ENCODE results near the gene ADH1A.
A peak's percentile ranks its signal among the peaks of the same experiment; 100 is the strongest.
"Not testable (repeated sequence)": the region's sequence is repeated elsewhere in the genome, so short reads cannot be mapped to it uniquely, and the experiment has no call there.

The ADH1A gene

DNA sequence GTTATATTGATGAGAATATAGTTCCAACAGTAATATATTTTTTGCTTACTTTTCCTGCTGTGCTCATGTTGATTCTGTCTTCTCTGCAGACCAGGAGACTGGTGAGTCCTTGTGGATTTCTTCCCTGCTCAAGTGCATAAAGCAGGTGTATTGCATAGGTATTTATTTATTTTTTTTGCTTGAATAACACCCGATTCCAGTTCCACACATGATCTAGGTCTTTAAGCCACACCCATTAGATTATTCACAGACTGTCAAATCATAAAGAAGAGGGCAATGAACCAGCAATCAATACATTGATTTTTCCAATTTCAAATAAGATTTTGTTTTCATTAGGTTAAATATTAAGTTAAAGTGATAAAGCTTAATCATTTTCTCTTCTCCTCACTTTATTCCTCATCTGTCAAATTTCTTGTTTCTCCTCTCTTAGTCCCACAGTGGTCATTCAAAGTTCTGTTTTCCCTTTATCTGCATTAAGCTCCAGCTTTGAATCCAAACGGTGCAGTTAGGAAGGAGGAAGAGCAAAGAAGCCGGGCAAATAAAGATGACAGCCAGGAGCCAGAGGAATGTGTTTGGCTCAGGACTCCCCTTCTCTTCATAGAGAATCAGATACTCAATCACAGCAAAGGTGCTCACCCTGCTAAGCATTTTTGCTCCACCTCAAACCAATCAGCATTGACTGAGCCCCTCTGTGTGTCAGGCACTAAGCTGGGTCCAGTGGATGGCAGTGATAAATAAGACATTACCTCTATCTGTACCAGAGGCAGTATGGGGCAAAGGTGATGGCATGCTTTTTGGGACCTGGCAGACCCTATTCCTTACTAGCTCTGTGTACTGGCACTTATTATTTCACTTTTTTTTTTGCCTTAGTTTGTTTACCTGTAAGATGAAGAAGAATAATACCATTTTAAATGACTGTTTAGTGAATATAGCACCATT, at the start of gene ADH1A:
Gene ADH1A, minus strand, starts transcription at position 138 of the 939 bp plus-strand sequence. Its CDS starts 71 bp downstream, at position 67.
- no peak for DNase-seq

- DNase-seq = no peak
These were observed 48.4 kb upstream of the ADH1A start for GRCh38 chr4:99339172-99339571.

GRCh38 chr4:99336553-99336952, 45.8 kb upstream of the ADH1A start:
- no peak for DNase-seq

DNA sequence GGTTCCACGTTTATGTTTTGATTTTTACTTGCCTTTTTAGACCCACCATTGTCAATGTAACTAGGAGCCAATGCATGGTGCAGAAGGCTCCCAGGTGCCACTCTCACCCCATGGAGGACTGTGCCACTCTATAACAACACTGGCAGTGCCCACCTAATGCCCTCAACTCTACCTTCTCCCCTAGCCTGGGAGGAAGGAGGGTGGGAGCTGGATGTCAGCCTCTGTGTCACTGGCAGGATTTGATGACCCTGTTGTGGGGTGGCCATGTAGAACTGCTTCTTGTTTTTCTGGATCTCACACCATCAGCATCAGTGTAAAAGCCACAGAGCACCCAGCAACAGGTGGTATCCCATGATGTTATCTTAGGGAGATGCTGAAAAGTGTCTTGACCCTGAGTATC, 44.1 kb upstream of the ADH1A start:
- no peak for DNase-seq

DNA sequence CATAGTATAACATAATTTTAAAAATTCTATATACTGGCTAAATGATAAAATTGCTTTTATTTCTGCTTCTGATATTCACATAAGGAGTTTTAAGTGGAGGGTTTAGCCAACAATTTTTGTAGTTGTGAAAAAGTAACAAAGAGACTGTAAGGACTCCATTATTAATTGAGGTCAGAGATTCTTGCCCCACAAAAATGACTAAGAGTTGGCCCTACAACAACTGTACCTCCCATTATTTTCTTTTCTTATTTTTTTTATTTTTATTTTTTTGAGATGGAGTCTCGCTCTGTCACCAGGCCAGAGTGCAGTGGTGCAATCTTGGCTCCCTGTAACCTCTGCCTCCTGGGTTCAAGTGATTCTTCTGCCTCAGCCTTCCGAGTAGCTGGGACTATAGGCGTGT, 39.9 kb upstream of the ADH1A start:
- DNase-seq = no peak

GRCh38 chr4:99329876-99330275, 39.1 kb upstream of the ADH1A start:
- DNase-seq = no peak

GRCh38 chr4:99324979-99325378, 34.2 kb upstream of the ADH1A start:
- DNase-seq = peak in 1 of 2 donors; percentile 20

DNA sequence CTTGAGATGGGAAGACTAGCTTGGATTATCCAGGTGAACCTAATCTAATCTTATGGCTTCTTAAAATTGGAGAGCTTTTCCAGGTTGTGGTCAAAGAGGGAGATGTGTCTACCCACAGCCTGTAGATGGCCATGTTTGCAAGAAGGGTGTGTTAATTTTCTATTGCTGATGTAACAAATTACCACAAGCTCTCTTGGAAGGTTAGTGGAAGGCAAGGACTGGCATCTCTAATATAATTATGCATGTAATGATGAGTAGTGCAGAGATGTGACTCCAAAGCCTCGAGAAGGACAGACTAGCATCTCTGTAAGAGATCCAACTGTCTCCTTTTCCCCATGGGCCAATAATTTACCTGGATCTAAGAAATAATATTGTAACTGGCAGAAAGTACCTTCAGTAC, 33.6 kb upstream of the ADH1A start:
- DNase-seq = no peak

DNA sequence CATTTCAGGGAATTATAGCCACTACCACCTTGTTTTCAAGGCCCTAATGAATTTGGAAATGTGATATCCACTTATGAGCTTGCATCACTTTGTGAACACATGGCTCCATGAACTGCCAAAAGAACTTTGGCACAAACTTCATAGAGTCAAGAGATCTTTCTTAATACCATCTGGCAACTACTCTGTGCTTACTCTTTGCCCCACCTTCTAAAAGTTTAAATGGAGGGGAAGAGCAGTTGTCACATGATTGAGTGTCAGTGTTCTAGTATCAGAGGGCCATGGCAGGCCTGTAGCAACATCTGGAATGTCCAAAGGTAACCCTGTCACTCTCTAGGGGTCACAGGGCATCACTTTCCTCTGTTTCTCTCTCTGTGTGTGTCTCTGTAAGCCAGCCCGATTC, 33.0 kb upstream of the ADH1A start:
- no peak for DNase-seq

DNA sequence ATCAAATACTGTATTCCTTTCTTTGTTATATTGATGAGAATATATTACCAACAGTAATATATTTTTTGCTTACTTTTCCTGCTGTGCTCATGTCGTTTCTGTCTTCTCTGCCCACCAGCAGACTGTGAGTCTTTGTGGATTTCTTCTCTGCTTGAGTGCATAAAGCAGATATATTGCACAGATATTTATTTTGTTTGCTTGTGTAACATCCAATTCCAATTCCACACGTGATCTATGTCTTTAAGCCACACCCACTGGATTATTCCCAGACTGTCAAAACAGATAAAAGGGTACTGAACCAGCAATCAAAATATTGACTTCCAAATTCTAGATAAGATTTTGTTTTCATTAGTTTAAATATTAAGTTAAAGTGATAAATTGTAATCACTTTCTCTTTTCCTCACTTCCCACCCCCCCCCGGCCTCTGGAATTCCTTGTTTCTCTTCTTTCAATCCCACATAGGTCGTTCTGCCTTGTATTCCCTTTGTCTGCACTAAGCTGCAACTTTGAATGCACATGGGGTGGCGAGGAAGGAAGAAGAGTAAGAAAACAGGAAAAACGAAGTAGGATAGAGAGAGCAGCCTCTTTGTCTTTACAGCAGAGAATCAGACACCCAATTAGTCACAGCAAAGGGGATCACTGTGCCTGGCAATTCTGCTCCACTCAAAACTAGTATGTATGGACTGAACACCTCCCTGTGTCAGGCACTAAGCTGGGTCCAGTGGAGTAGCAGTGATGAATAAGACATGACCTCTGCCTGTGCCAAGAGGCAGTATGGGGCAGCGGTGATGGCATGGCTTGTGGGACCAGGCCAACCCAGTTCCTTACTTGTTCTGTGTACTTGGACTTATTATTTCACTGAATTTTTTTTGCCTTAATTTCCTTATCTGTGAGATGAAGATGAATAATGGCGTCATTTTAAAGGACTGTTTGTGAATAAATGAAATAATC, 30.7 kb upstream of the ADH1A start, which contains the start of gene ADH1B:
Gene ADH1B, minus strand, starts transcription at position 161 of the 951 bp plus-strand sequence. Its CDS starts 70 bp downstream, at position 91.
- DNase-seq = no peak

DNA sequence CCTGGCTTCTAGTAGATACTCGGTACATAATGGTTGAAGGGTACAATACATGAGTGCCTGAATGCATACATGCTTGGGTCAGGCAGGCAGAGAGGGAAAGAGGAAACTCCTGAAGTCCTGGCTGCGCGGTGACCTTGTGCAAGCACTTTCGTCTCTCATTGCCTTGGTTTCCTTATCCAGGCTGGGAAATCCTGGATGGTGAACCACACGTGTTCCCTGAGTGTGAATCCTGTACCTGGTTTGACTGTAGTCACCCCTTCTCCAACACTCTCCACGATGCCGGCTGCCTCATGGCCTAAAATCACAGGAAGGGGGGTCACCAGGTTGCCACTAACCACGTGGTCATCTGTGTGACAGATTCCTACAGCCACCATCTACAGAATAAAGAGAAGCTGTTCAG, 27.0 kb upstream of the ADH1A start:
- DNase-seq = not testable (repeated sequence)

GRCh38 chr4:99317354-99317753, 26.6 kb upstream of the ADH1A start:
- DNase-seq = no peak

DNA sequence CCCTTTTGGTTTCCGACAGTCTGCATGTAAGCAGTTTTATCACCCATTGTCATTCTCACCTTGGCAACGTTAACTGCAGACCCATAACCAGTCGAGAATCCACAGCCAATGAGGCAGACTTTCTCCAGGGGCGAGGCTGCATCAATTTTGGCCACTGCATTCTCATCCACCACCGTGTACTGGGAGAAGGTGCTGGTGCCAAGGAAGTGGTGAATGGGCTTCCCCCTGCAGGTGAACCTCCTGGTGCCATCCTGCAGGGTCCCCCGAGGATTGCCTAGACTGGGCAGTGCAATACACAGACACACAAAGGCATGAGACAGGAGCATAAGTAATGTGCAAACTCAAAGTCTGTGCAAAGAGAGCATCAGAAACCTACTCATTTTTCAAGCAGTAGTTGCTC, 25.1 kb upstream of the ADH1A start:
- no peak for DNase-seq

DNA sequence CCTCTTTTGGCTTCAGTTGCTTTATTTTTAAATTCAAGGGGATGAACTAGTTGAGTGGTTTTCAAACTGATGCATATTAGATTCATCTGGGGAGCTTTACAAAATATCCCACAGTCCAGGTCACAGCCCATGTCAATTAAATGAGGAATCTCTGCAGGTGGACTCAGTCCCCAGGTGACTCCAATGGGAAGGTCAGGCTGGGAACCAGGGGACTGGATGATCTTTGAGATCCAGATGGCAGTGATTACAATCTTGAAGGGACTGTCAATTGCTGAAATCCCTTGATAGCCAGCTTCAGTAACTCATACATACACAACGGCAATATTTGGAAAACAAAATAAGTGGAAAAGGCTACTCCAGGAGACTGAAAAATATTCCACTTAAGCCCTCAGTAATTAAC, 23.4 kb upstream of the ADH1A start:
- DNase-seq = no peak

- DNase-seq = no peak
These were observed 19.6 kb upstream of the ADH1A start for GRCh38 chr4:99310389-99310788.

DNA sequence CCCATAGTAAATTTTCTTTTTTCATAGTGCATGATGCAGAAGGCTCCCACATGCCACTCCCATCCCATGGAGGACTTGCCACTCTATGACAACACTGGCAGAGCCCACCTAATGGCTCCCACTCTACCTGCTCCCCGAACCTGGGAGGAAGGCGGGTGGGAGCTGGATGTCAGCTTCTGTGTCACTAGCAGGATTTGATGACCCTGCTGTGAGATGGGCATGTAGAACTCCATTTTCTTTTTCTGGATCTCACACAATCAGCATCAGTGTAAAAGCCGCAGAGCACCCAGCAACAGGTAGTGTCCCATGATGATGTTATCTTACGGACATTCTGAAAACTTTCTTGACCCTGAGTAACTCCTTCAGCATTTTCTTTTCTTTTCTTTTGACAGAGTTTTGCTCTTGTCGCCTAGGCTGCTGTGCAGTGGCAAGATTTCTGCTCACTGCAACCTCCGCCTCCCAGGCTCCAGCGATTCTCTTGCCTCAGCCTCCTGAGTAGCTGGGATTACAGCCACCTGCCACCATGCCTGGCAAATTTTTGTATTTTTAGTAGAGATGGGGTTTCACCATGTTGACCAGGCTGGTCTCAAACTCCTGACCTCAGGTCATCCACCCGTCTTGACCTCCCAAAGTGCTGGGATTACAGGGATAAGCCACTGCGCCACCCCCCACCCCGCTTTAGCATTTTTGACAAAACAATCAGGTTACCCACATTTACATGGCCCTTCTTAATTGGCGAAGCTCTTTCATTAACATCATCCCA, 15.0 kb upstream of the ADH1A start:
- no peak for DNase-seq

GRCh38 chr4:99301376-99302164, 10.8 kb upstream of the ADH1A start:
- no peak for DNase-seq

DNA sequence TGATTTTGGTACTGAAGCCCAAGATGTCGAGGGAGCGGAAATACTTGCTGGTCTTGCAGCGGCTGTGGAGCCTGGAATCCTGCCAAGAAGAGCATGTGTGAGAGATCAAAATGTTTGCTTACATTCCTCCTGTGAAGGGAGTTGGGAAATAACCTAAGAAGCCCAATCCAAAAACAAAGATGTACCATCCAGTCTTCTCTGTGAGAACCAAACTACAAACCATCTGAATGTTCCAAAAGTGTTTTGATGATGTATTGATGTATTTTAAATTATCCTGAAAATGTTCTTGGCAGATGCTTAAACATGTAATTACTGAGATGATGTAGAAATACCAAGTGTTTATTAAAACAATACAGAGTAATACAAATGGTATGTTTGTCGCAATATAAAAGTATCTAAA, 10.1 kb upstream of the ADH1A start:
- DNase-seq = peak in 1 of 2 donors; percentile 1

DNA sequence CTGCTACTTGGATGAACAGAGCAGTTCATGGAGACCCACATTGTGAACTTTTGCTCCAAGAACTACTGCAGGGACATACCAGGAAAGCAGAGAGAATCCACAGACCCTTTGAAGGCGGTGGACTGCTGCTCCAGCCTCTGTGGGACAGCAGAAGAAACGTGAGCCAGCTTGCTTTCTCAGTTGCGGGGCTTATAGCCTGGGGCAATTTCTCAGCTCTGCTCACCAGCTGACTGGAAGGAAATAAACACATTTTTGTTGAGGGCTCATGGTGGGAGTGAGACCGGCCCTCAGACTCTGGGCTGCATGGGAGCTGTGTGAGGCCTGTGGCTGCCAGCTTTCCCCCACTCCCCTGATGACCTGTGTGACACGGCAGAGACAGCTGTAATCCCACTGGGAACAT, 2.6 kb upstream of the ADH1A start:
- DNase-seq = no peak

DNA sequence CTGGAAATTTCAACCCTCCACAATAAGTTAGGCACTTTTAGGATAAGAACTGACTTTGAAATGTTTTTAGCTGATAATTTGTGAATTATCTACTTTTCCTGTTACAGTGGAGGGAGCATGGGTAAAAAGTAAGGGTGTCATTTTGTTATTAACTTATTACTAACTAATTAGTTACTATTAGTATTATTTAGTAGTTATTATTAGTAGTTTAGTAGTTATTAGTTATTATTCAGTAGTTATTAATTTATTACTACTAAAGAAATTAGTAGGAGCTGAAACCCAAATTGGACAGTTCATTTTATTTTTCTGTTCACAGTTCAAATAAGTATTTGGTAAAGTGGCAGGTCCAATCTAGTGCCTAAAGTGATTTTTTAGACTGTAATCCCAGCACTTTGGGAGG, 5.4 kb downstream of the ADH1A start:
- no peak for DNase-seq

DNA sequence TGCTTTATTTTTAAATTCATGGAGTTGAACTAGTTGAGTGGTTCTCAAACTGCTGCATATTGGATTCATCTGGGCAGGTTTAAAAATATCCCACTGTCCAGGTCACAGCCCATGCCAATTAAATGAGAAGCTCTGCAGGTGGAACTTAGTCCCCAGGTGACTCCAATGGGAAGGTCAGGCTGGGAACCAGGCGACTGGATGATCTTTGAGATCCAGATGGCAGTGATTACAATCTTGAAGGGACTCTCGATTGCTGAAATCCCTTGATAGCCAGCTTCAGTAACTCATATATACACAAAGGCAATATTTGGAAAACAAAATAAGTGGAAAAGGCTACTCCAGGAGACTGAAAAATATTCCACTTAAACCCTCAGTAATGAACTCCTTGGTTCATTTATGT, 8.1 kb downstream of the ADH1A start:
- DNase-seq = no peak

DNA sequence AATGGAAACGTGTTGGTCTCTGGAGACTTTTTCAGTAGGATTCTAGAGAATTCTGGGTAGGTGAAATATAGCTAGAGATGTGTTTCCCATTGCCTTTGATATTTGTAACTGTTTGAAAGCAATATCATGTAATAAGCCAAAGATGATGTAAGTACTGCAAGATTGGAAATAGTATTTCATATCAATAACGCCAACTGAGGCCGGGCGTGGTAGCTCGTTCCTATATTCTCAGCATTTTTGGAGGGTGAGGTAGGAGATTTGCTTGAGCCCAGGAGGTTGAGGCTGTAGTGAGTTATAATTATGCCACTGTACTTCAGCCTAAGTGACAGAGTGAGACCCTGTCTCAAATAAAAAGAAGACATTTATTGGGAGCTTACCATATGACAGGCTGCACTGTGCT, 9.5 kb downstream of the ADH1A start:
- DNase-seq = no peak

All from hippocampal formation (tissue), 2 donors.